ENCODE data around the gene ZDHHC19.
A peak's percentile ranks its signal among the peaks of the same experiment; 100 is the strongest.
"Not testable (repeated sequence)": the region's sequence is repeated elsewhere in the genome, so short reads cannot be mapped to it uniquely, and the experiment has no call there.

The ZDHHC19 gene

GRCh38 chr3:196219194-196219969 is 8.2 kb upstream of the ZDHHC19 start:
- no peaks in the 10 kb centered on the region for H3K27me3 ChIP-seq (ENCODE audit: control insufficient read depth, insufficient read depth, low read length)
- H3K9ac ChIP-seq (ENCODE audit: low read length), result no peak overlapping the region
- peak overlapping the region; percentile 43 for H3K4me3 ChIP-seq (ENCODE audit: low read length)
- no peaks in the 10 kb centered on the region for H3K36me3 ChIP-seq (ENCODE audit: control insufficient read depth, insufficient read depth, low read length)
- H3K4me1 ChIP-seq (ENCODE audit: control insufficient read depth, insufficient read depth, low read length), result no peaks in the 10 kb centered on the region
- H3K27ac ChIP-seq (ENCODE audit: low read depth, low read length), result no peak overlapping the region

DNA sequence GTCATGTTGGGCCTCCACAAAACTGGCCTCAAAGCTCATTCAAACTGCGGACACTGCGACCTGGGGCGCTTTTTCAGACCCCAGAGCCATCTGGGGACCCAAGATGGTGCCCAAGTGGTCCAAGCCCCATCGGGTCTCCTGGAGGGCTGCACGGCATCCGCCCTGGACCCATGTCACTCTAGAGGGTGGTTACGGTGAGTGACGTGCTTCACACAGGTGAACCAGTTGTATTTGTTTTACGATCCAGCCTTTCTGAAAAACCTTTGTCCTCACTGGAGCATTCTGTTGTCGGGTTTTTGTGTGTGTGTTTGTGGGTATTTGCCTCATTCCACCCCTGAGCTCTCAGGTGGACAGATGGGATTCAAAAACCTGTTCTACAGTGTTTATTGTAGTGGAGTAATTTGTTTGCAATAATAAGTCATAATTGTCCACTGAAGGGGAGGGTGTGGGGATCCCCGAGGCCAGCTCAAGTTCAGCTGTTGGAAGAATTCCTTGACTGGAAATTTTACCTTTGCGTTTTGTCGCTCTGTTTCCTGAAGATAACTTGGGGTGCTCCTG is 7.0 kb upstream of the ZDHHC19 start:
- H3K9ac ChIP-seq (ENCODE audit: low read length), result peak overlapping the region; percentile 27
- no peak overlapping the region for H3K4me3 ChIP-seq (ENCODE audit: low read length)
- H3K4me1 ChIP-seq (ENCODE audit: control insufficient read depth, insufficient read depth, low read length), result no peaks in the 10 kb centered on the region
- H3K36me3 ChIP-seq (ENCODE audit: control insufficient read depth, insufficient read depth, low read length), result no peaks in the 10 kb centered on the region
- peaks cover 4% of the 10 kb centered on the region for H3K27me3 ChIP-seq (ENCODE audit: control insufficient read depth, insufficient read depth, low read length)
- no peak overlapping the region for H3K27ac ChIP-seq (ENCODE audit: low read depth, low read length)

DNA sequence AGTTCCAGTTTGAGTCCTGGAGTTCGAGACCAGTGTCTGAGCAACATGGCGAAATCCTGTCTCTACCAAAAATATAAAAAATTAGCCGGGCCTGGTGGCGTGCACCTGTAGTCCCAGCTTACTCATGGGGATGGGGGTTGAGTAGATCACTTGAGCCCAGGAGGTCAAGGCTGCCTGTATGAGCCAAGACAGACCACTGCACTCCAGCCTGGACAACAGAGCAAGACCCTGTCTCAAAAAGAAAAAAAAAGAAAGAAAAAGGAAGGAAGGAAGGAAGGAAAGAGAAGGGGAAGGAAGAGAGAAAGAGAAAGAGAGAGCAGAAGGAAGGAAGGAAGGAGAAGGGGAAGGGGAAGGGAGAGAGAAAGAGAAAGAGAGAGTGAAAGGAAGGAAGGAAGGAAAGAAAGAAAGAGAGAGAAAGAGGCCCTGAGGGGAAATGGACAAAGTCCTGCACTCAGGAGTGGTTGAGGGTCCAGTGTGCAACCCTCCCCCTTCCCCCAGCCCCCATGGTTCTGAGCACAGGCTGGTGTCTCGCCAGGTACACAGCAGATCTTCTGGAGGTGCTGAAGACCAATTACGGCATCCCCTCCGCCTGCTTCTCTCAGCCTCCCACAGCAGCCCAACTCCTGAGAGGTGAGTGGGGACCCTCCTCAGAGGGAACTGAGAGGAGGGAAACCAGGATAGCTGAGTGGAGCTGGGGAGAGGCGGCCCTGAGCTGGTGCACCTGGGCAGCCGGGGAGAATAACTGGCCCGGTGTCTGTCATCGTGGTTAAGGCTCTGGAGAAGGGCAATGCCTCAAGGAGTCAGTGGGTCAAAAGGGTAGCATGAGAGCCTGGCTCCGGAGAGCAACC is 6.3 kb upstream of the ZDHHC19 start:
- H3K4me3 ChIP-seq (ENCODE audit: low read length), result no peak overlapping the region
- peaks cover 4% of the 10 kb centered on the region for H3K27me3 ChIP-seq (ENCODE audit: control insufficient read depth, insufficient read depth, low read length)
- H3K36me3 ChIP-seq (ENCODE audit: control insufficient read depth, insufficient read depth, low read length), result no peaks in the 10 kb centered on the region
- H3K9ac ChIP-seq (ENCODE audit: low read length), result no peak overlapping the region
- H3K27ac ChIP-seq (ENCODE audit: low read depth, low read length), result no peak overlapping the region
- no peaks in the 10 kb centered on the region for H3K4me1 ChIP-seq (ENCODE audit: control insufficient read depth, insufficient read depth, low read length)

DNA sequence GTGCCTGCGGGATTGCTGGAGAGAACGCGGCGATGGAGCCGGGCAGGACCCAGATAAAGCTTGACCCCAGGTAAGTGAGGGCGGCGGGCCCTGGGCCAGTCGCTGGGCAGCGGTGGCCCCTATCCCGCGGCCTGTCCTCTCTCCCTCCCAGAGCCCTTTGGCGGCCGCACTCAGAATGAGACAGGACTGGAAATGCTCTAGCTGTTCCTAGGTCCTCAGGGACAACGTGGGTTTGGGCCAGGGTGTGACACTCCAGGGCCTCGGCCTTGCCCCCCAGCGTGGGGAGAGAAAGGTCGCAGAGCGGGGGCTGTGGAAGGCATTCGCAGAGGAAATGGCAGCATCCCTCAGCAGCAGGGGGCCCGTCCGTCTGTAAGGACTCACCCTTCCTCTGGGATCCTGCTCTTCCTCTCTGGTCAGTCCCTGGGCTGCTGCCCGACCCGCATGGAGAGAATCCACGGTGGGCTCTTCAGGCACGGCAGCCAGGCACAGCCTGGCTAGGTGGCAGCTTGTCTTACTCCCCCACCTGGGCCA is 5.5 kb upstream of the ZDHHC19 start:
- Histone ChIP-seq H3K27ac (ENCODE audit: low read depth, low read length) (no peak overlapping the region), H3K9ac (ENCODE audit: low read length) (no peak overlapping the region), H3K27me3 (ENCODE audit: control insufficient read depth, insufficient read depth, low read length) (peaks cover 4% of the 10 kb centered on the region), H3K4me3 (ENCODE audit: low read length) (peak overlapping the region; percentile 19), H3K4me1 (ENCODE audit: control insufficient read depth, insufficient read depth, low read length) (no peaks in the 10 kb centered on the region), H3K36me3 (ENCODE audit: control insufficient read depth, insufficient read depth, low read length) (no peaks in the 10 kb centered on the region)

GRCh38 chr3:196216089-196216564 is 4.9 kb upstream of the ZDHHC19 start, which contains the start of gene SLC51A:
Gene SLC51A, plus strand, starts transcription at chr3:196216534. Its CDS starts 179 bp downstream, at chr3:196216713.
- Histone ChIP-seq H3K9ac (ENCODE audit: low read length) (no peak within 1 kb of the TSS), H3K36me3 (ENCODE audit: control insufficient read depth, insufficient read depth, low read length) (no peaks in the 10 kb centered on the region), H3K4me3 (ENCODE audit: low read length) (peak within 1 kb of the TSS; percentile 19), H3K27ac (ENCODE audit: low read depth, low read length) (no peak within 1 kb of the TSS), H3K27me3 (ENCODE audit: control insufficient read depth, insufficient read depth, low read length) (peaks cover 4% of the 10 kb centered on the region), H3K4me1 (ENCODE audit: control insufficient read depth, insufficient read depth, low read length) (no peaks in the 10 kb centered on the region)

DNA sequence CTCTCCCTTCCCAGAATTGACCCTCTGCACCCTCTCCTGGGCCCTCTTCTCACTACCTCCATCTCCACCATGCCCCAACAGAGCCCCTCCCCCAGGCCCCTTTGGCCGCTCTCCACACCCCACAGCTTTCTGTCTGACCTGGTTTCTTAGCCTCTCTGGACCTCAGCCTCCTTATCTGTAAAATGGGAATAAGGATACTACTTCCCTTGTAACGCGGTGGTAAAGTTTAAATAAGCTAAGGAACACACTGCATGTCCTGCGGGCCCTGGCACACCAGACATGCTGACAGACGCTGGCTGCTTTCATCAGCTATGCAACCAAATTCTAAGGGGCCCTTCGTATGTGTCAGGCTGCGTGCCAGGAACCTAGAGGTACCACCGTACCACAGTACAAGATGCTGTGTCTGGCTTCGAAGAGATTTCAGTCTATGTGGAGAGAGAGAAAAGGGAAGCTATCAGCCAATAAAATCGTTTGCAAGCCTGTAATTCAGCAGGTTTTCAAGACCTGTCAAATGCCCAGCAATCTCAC is 4.4 kb upstream of the ZDHHC19 start:
- Histone ChIP-seq H3K9ac (ENCODE audit: low read length) (no peak overlapping the region), H3K27me3 (ENCODE audit: control insufficient read depth, insufficient read depth, low read length) (peaks cover 4% of the 10 kb centered on the region), H3K4me1 (ENCODE audit: control insufficient read depth, insufficient read depth, low read length) (no peaks in the 10 kb centered on the region), H3K4me3 (ENCODE audit: low read length) (no peak overlapping the region), H3K36me3 (ENCODE audit: control insufficient read depth, insufficient read depth, low read length) (no peaks in the 10 kb centered on the region), H3K27ac (ENCODE audit: low read depth, low read length) (no peak overlapping the region)

- Histone ChIP-seq H3K4me3 (ENCODE audit: low read length) (no peak overlapping the region), H3K9ac (ENCODE audit: low read length) (no peak overlapping the region), H3K36me3 (ENCODE audit: control insufficient read depth, insufficient read depth, low read length) (no peaks in the 10 kb centered on the region), H3K27me3 (ENCODE audit: control insufficient read depth, insufficient read depth, low read length) (peaks cover 4% of the 10 kb centered on the region), H3K4me1 (ENCODE audit: control insufficient read depth, insufficient read depth, low read length) (no peaks in the 10 kb centered on the region), H3K27ac (ENCODE audit: low read depth, low read length) (no peak overlapping the region)
Observed at GRCh38 chr3:196214783-196215441, 3.7 kb upstream of the ZDHHC19 start.

- not testable (repeated sequence) for H3K4me1 ChIP-seq (ENCODE audit: control insufficient read depth, insufficient read depth, low read length); H3K27ac ChIP-seq (ENCODE audit: low read depth, low read length); H3K27me3 ChIP-seq (ENCODE audit: control insufficient read depth, insufficient read depth, low read length); H3K9ac ChIP-seq (ENCODE audit: low read length); H3K4me3 ChIP-seq (ENCODE audit: low read length); H3K36me3 ChIP-seq (ENCODE audit: control insufficient read depth, insufficient read depth, low read length)
Observed at GRCh38 chr3:196209944-196210672, 1.1 kb downstream of the ZDHHC19 start.

- Histone ChIP-seq H3K27ac (ENCODE audit: low read depth, low read length) (no peak overlapping the region), H3K27me3 (ENCODE audit: control insufficient read depth, insufficient read depth, low read length) (peaks cover 4% of the 10 kb centered on the region), H3K4me3 (ENCODE audit: low read length) (no peak overlapping the region), H3K9ac (ENCODE audit: low read length) (no peak overlapping the region), H3K36me3 (ENCODE audit: control insufficient read depth, insufficient read depth, low read length) (no peaks in the 10 kb centered on the region), H3K4me1 (ENCODE audit: control insufficient read depth, insufficient read depth, low read length) (no peaks in the 10 kb centered on the region)
Observed at GRCh38 chr3:196208942-196209695, 2.1 kb downstream of the ZDHHC19 start.

- Histone ChIP-seq H3K4me3 (ENCODE audit: low read length) (peak overlapping the region; percentile 62), H3K4me1 (ENCODE audit: control insufficient read depth, insufficient read depth, low read length) (no peaks in the 10 kb centered on the region), H3K27me3 (ENCODE audit: control insufficient read depth, insufficient read depth, low read length) (no peaks in the 10 kb centered on the region), H3K36me3 (ENCODE audit: control insufficient read depth, insufficient read depth, low read length) (no peaks in the 10 kb centered on the region), H3K27ac (ENCODE audit: low read depth, low read length) (no peak overlapping the region), H3K9ac (ENCODE audit: low read length) (no peak overlapping the region)
Observed at GRCh38 chr3:196207833-196208607, 3.2 kb downstream of the ZDHHC19 start.
